Measurements from ENCODE around the gene IL5. TPM values are rescaled to one million over a fixed set of nuclear protein-coding genes. Genes with fewer than 3 reads are reported as not detected.

IL5 gene
- total and polyA plus RNA-seq, 2 experiments from 2014 or later = not detected

DNA sequence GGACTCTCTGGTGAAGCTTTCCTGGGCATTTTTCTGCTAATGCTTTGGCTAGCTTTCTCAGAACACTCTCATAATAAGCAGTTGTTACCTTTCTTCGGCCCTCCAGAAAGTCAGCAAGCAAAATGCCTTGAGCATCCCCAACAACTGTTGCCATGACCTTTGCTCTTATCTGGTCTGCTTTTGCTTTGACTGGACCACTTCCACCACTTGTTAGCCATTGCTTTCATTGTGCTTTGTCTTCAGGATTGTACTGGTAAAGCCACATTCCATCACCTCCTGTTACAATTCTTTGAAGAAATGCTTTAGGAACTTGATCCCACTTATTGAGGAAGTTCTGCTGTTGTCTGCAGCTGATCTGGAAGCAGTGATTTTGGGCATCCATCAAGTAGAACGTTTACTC is 49.2 kb upstream of the IL5 start:
- Mint-ChIP-seq H3K27me3 (ENCODE audit: insufficient read depth, low read depth, poor library complexity) (no peaks in the 10 kb centered on the region), H3K36me3 (ENCODE audit: low read depth) (peaks cover 19% of the 10 kb centered on the region; the same call in 2 of the 3 replicates), H3K4me1 (no peaks in the 10 kb centered on the region), H3K9me3 (no peaks in the 10 kb centered on the region), H3K27ac (no peak overlapping the region), H3K4me3 (no peak overlapping the region)
- Histone ChIP-seq H3K79me2 (replicated peaks; ENCODE audit: insufficient read depth) (no peaks in the 10 kb centered on the region), H3K4me3 (no peak overlapping the region), H3F3A (replicated peaks; ENCODE audit: low read depth) (no peaks in the 10 kb centered on the region), H3K9me2 (ENCODE audit: insufficient read depth) (no peaks in the 10 kb centered on the region), H3K4me1 (ENCODE audit: insufficient read depth) (no peaks in the 10 kb centered on the region), H3K27ac (ENCODE audit: low read depth) (no peak overlapping the region), H3K36me3 (ENCODE audit: insufficient read depth) (peaks cover 17% of the 10 kb centered on the region), H3K4me2 (no peak overlapping the region), H3K27me3 (ENCODE audit: insufficient read depth) (no peaks in the 10 kb centered on the region), H2AFZ (no peak overlapping the region), H4K20me1 (replicated peaks; ENCODE audit: insufficient read depth) (no peaks in the 10 kb centered on the region)
- DNase-seq (ENCODE audit: low spot score) (peak; percentile 4), ATAC-seq (no peak)
- no peak for TF ChIP-seq ZNF331 (CRISPR knock-in tag; IDR thresholded peaks at IDR 0.05; ENCODE audit: low read depth)

DNA sequence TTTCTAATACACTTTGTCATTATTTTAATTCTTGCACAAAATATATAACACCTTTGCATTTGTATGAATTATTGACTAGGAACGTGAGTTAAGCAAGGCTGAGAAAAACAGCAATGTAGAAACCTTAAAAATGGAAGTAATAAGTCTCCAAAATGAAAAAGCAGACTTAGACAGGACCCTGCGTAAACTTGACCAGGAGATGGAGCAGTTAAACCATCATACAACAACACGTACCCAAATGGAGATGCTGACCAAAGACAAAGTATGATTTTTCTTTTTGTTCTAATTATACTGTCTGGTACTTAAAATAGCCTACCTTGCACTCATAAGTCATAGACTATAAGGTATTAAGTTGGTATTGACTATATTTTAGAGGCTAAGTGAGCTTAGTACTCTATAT is 47.8 kb upstream of the IL5 start:
- no peaks in the 10 kb centered on the region for H3F3A ChIP-seq (replicated peaks; ENCODE audit: low read depth)
- H3K4me1 Mint-ChIP-seq = no peaks in the 10 kb centered on the region
- no peaks in the 10 kb centered on the region for H3K27me3 ChIP-seq (ENCODE audit: insufficient read depth)
- no peak overlapping the region for H3K4me3 Mint-ChIP-seq
- TF ChIP-seq NANOG (IDR thresholded peaks at IDR 0.05; ENCODE audit: borderline replicate concordance) = no peak
- TF ChIP-seq, protein P1, sequence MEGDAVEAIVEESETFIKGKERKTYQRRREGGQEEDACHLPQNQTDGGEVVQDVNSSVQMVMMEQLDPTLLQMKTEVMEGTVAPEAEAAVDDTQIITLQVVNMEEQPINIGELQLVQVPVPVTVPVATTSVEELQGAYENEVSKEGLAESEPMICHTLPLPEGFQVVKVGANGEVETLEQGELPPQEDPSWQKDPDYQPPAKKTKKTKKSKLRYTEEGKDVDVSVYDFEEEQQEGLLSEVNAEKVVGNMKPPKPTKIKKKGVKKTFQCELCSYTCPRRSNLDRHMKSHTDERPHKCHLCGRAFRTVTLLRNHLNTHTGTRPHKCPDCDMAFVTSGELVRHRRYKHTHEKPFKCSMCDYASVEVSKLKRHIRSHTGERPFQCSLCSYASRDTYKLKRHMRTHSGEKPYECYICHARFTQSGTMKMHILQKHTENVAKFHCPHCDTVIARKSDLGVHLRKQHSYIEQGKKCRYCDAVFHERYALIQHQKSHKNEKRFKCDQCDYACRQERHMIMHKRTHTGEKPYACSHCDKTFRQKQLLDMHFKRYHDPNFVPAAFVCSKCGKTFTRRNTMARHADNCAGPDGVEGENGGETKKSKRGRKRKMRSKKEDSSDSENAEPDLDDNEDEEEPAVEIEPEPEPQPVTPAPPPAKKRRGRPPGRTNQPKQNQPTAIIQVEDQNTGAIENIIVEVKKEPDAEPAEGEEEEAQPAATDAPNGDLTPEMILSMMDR (conservative IDR thresholded peaks at IDR 0.05; ENCODE audit: low read depth in 2 of 2) = peak in 1 of 2 experiments; percentile 30; a peak in 3 of 4 replicates
- H3K27ac ChIP-seq (ENCODE audit: low read depth) = no peak overlapping the region
- peaks cover 1% of the 10 kb centered on the region for H3K27me3 Mint-ChIP-seq (ENCODE audit: insufficient read depth, low read depth, poor library complexity)
- H3K9me2 ChIP-seq (ENCODE audit: insufficient read depth) = no peaks in the 10 kb centered on the region
- DNase-seq (ENCODE audit: low spot score) (no peak), ATAC-seq (no peak)
- peaks cover 16% of the 10 kb centered on the region; the same call in 2 of the 3 replicates for H3K36me3 Mint-ChIP-seq (ENCODE audit: low read depth)
- H3K79me2 ChIP-seq (replicated peaks; ENCODE audit: insufficient read depth) = no peaks in the 10 kb centered on the region
- no peak overlapping the region for H2AFZ ChIP-seq
- H3K36me3 ChIP-seq (ENCODE audit: insufficient read depth) = peaks cover 10% of the 10 kb centered on the region; the same call in 1 of the 2 replicates
- no peaks in the 10 kb centered on the region for H3K4me1 ChIP-seq (ENCODE audit: insufficient read depth)
- H3K27ac Mint-ChIP-seq = no peak overlapping the region
- H4K20me1 ChIP-seq (replicated peaks; ENCODE audit: insufficient read depth) = no peaks in the 10 kb centered on the region
- H3K9me3 Mint-ChIP-seq = no peaks in the 10 kb centered on the region
- H3K4me2 ChIP-seq = no peak overlapping the region
- no peak overlapping the region for H3K4me3 ChIP-seq

DNA sequence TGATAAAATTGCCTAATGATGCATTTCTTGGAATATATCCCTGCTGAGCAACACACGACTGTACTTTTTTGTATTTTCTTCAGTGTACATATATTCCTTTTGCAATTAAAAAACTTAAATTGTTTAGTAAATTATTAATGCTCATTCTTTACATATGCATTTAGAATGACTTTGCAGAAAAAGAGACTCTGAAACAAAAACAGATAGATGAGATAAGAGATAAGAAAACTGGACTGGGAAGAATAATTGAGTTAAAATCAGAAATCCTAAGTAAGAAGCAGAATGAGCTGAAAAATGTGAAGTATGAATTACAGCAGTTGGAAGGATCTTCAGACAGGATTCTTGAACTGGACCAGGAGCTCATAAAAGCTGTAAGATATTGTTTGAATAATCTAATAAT is 46.1 kb upstream of the IL5 start:
- Histone ChIP-seq H3K79me2 (replicated peaks; ENCODE audit: insufficient read depth) (no peaks in the 10 kb centered on the region), H3K4me3 (no peak overlapping the region), H3K9me2 (ENCODE audit: insufficient read depth) (no peaks in the 10 kb centered on the region), H2AFZ (no peak overlapping the region), H3K27ac (ENCODE audit: low read depth) (no peak overlapping the region), H3F3A (replicated peaks; ENCODE audit: low read depth) (no peaks in the 10 kb centered on the region), H4K20me1 (replicated peaks; ENCODE audit: insufficient read depth) (no peaks in the 10 kb centered on the region), H3K4me2 (no peak overlapping the region), H3K4me1 (ENCODE audit: insufficient read depth) (no peaks in the 10 kb centered on the region), H3K36me3 (ENCODE audit: insufficient read depth) (peaks cover 3% of the 10 kb centered on the region), H3K27me3 (ENCODE audit: insufficient read depth) (no peaks in the 10 kb centered on the region)
- TF ChIP-seq, protein P2, sequence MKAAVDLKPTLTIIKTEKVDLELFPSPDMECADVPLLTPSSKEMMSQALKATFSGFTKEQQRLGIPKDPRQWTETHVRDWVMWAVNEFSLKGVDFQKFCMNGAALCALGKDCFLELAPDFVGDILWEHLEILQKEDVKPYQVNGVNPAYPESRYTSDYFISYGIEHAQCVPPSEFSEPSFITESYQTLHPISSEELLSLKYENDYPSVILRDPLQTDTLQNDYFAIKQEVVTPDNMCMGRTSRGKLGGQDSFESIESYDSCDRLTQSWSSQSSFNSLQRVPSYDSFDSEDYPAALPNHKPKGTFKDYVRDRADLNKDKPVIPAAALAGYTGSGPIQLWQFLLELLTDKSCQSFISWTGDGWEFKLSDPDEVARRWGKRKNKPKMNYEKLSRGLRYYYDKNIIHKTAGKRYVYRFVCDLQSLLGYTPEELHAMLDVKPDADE (IDR thresholded peaks at IDR 0.05) = no peak
- TF ChIP-seq ZNF114 (CRISPR knock-in tag; IDR thresholded peaks at IDR 0.05) = no peak
- TF ChIP-seq STAT1 (IDR thresholded peaks at IDR 0.05; ENCODE audit: unreplicated experiment) = no peak
- no peak for TF ChIP-seq ZNF331 (CRISPR knock-in tag; IDR thresholded peaks at IDR 0.05; ENCODE audit: low read depth)
- TF ChIP-seq EZH2 (IDR thresholded peaks at IDR 0.05; ENCODE audit: low read depth, unreplicated experiment) = no peak
- TF ChIP-seq, protein P3, sequence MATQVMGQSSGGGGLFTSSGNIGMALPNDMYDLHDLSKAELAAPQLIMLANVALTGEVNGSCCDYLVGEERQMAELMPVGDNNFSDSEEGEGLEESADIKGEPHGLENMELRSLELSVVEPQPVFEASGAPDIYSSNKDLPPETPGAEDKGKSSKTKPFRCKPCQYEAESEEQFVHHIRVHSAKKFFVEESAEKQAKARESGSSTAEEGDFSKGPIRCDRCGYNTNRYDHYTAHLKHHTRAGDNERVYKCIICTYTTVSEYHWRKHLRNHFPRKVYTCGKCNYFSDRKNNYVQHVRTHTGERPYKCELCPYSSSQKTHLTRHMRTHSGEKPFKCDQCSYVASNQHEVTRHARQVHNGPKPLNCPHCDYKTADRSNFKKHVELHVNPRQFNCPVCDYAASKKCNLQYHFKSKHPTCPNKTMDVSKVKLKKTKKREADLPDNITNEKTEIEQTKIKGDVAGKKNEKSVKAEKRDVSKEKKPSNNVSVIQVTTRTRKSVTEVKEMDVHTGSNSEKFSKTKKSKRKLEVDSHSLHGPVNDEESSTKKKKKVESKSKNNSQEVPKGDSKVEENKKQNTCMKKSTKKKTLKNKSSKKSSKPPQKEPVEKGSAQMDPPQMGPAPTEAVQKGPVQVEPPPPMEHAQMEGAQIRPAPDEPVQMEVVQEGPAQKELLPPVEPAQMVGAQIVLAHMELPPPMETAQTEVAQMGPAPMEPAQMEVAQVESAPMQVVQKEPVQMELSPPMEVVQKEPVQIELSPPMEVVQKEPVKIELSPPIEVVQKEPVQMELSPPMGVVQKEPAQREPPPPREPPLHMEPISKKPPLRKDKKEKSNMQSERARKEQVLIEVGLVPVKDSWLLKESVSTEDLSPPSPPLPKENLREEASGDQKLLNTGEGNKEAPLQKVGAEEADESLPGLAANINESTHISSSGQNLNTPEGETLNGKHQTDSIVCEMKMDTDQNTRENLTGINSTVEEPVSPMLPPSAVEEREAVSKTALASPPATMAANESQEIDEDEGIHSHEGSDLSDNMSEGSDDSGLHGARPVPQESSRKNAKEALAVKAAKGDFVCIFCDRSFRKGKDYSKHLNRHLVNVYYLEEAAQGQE (IDR thresholded peaks at IDR 0.05; ENCODE audit: unreplicated experiment) = no peak
- TF ChIP-seq POLR2AphosphoS5 (IDR thresholded peaks at IDR 0.05; ENCODE audit: low read depth) = no peak
- H3K27me3 Mint-ChIP-seq (ENCODE audit: insufficient read depth, low read depth, poor library complexity) = peaks cover 1% of the 10 kb centered on the region
- no peak overlapping the region for H3K27ac Mint-ChIP-seq
- no peaks in the 10 kb centered on the region for H3K9me3 Mint-ChIP-seq
- peaks cover 21% of the 10 kb centered on the region; the same call in 2 of the 3 replicates for H3K36me3 Mint-ChIP-seq (ENCODE audit: low read depth)
- ATAC-seq (no peak), DNase-seq (ENCODE audit: low spot score) (no peak)
- H3K4me1 Mint-ChIP-seq = no peaks in the 10 kb centered on the region
- H3K4me3 Mint-ChIP-seq = no peak overlapping the region
